Gastroesophageal sphincter (tissue), 3 donors: ENCODE results near the gene COX7A2.

Source experiments
- CTCF ChIP-seq, 4 experiments: fragments of 200-600 bp in 2 of 4; fragments of 450-650 bp in 2 of 4; sonication (generic) in 1 of 4; IDR thresholded peaks; one replicate each; pipeline ENCODE4 v1.5.1; 2017 to 2019; ENCODE audit warnings: antibody characterized with exemption in 4 of 4, mild to moderate bottlenecking in 2 of 4, moderate library complexity in 2 of 4
- POLR2A ChIP-seq, 2 donors: fragments of 450-650 bp; IDR thresholded peaks; one replicate each; pipeline ENCODE4 v1.6.1; 2017; ENCODE audit warnings: antibody characterized with exemption in 2 of 2, mild to moderate bottlenecking in 2 of 2, moderate library complexity in 1 of 2

GRCh38 chr6:75272145-75272840 is 28.7 kb upstream of the COX7A2 start:
- TF ChIP-seq CTCF (IDR thresholded peaks at IDR 0.05): no peak
- no peak for TF ChIP-seq POLR2A (IDR thresholded peaks at IDR 0.05)
